ENCODE data around the gene SAG. TPM values are rescaled to one million over a fixed set of nuclear protein-coding genes. Genes with fewer than 3 reads are reported as not detected.
A peak's percentile ranks its signal among the peaks of the same experiment; 100 is the strongest.

Gene SAG
- total RNA-seq, 2 experiments from 2014 or later, result 0.39 TPM; not detected in 1

- Mint-ChIP-seq H3K4me1 (peaks cover 65% of the 10 kb centered on the region), H3K36me3 (ENCODE audit: low read depth) (peaks cover 32% of the 10 kb centered on the region), H3K27ac (no peak overlapping the region), H3K27me3 (no peaks in the 10 kb centered on the region), H3K4me3 (no peak overlapping the region), H3K9me3 (ENCODE audit: low read depth) (no peaks in the 10 kb centered on the region)
- intact Hi-C loops (cut with DNase I, micrococcal nuclease), result loop anchor here (1.0 to 5.0 kb wide), 8 partner anchors 33 to 1572 kb away; partner anchors contain the start of genes ATG16L1 (in 1 of the 2), EIF4E2 (in 1 of the 2), GIGYF2 (in 1 of the 2) and INPP5D (in 1 of the 2)
- peak; percentile 9 for ATAC-seq
- DNase-seq, result no peak
- POLR2A ChIA-PET, result no interaction called here
- CTCF ChIA-PET, result interaction anchor here (0.6 to 1.5 kb wide), 7 partner anchors 11 to 98 kb away, joined by 3 to 7 read pairs (median 3); no protein-coding TSS in a partner anchor
Measured at GRCh38 chr2:233354500-233354924, 46.9 kb downstream of the SAG start.

- Mint-ChIP-seq H3K4me3 (peak overlapping the region; percentile 83), H3K9me3 (ENCODE audit: low read depth) (no peaks in the 10 kb centered on the region), H3K36me3 (ENCODE audit: low read depth) (peaks cover 36% of the 10 kb centered on the region), H3K4me1 (peaks cover 68% of the 10 kb centered on the region), H3K27me3 (no peaks in the 10 kb centered on the region), H3K27ac (peak overlapping the region; percentile 80)
- intact Hi-C loops (cut with DNase I, micrococcal nuclease), result loop anchor here (1.0 to 5.0 kb wide), 11 partner anchors 30 to 1573 kb away; partner anchors contain the start of genes ATG16L1 (in 1 of the 2), EIF4E2 (in 1 of the 2), GIGYF2 (in 1 of the 2) and HJURP (in 1 of the 2)
- CTCF ChIA-PET, result interaction anchor here (0.8 to 1.4 kb wide), 2 partner anchors 24 to 62 kb away, joined by 3 to 4 read pairs; no protein-coding TSS in a partner anchor
- DNase-seq (peak; percentile 40), ATAC-seq (no peak)
- POLR2A ChIA-PET, result interaction anchor here (0.6 to 0.7 kb wide), 2 partner anchors 17 to 30 kb away, joined by 3 to 4 read pairs; no protein-coding TSS in a partner anchor
Measured at GRCh38 chr2:233354971-233355574, 47.5 kb downstream of the SAG start.

GRCh38 chr2:233355916-233356315 lies 48.3 kb downstream of the SAG start:
- peak overlapping the region; percentile 80 for H3K27ac Mint-ChIP-seq
- ChIA-PET CTCF (interaction anchor here (0.6 to 1.4 kb wide), 3 partner anchors 10 to 87 kb away, joined by 3 to 4 read pairs (median 3); no protein-coding TSS in a partner anchor), POLR2A (no interaction called here)
- intact Hi-C loops (cut with DNase I, micrococcal nuclease), result loop anchor here in 1 of 2 experiments (1.0 to 5.0 kb wide), 4 partner anchors 29 to 805 kb away; partner anchors contain the start of genes EIF4E2, HJURP, MSL3B and TIGD1
- H3K4me1 Mint-ChIP-seq, result peaks cover 62% of the 10 kb centered on the region
- ATAC-seq (no peak), DNase-seq (no peak)
- H3K27me3 Mint-ChIP-seq, result no peaks in the 10 kb centered on the region
- H3K36me3 Mint-ChIP-seq (ENCODE audit: low read depth), result peaks cover 39% of the 10 kb centered on the region
- H3K4me3 Mint-ChIP-seq, result peak overlapping the region; percentile 83
- no peaks in the 10 kb centered on the region for H3K9me3 Mint-ChIP-seq (ENCODE audit: low read depth)

GRCh38 chr2:233356546-233357308 lies 49.1 kb downstream of the SAG start:
- DNase-seq (peak; percentile 44), ATAC-seq (peak; percentile 21)
- intact Hi-C loops (cut with DNase I, micrococcal nuclease), result loop anchor here in 1 of 2 experiments (5.0 kb wide), 1 partner anchor 511 kb away; the partner anchor contains the start of gene MSL3B
- Mint-ChIP-seq H3K27me3 (no peaks in the 10 kb centered on the region), H3K36me3 (ENCODE audit: low read depth) (peaks cover 39% of the 10 kb centered on the region), H3K4me1 (peaks cover 56% of the 10 kb centered on the region), H3K27ac (peak overlapping the region; percentile 80), H3K9me3 (ENCODE audit: low read depth) (no peaks in the 10 kb centered on the region), H3K4me3 (peak overlapping the region; percentile 83)
- ChIA-PET CTCF (interaction anchor here (0.7 to 1.6 kb wide), 7 partner anchors 16 to 87 kb away, joined by 3 to 7 read pairs (median 3); no protein-coding TSS in a partner anchor), POLR2A (interaction anchor here (0.7 kb wide), 1 partner anchor 742 kb away, joined by 3 read pairs; no protein-coding TSS in a partner anchor)

- no peak overlapping the region for H3K4me3 Mint-ChIP-seq
- peaks cover 56% of the 10 kb centered on the region for H3K4me1 Mint-ChIP-seq
- intact Hi-C loops (cut with DNase I, micrococcal nuclease), result loop anchor here in 1 of 2 experiments (5.0 kb wide), 1 partner anchor 509 kb away; the partner anchor contains the start of gene MSL3B
- ATAC-seq, result no peak
- ChIA-PET CTCF (interaction anchor here (0.7 to 1.6 kb wide), 5 partner anchors 9 to 85 kb away, joined by 3 to 7 read pairs (median 3); no protein-coding TSS in a partner anchor), POLR2A (no interaction called here)
- H3K9me3 Mint-ChIP-seq (ENCODE audit: low read depth), result no peaks in the 10 kb centered on the region
- H3K27ac Mint-ChIP-seq, result no peak overlapping the region
- peaks cover 42% of the 10 kb centered on the region for H3K36me3 Mint-ChIP-seq (ENCODE audit: low read depth)
- DNase-seq, result no peak
- H3K27me3 Mint-ChIP-seq, result no peaks in the 10 kb centered on the region
Measured at GRCh38 chr2:233358335-233358734, 50.7 kb downstream of the SAG start.

- Mint-ChIP-seq H3K27ac (no peak overlapping the region), H3K4me1 (peaks cover 53% of the 10 kb centered on the region), H3K9me3 (ENCODE audit: low read depth) (peaks cover 4% of the 10 kb centered on the region), H3K27me3 (no peaks in the 10 kb centered on the region), H3K4me3 (no peak overlapping the region), H3K36me3 (ENCODE audit: low read depth) (peaks cover 47% of the 10 kb centered on the region)
- POLR2A ChIA-PET, result no interaction called here
- CTCF ChIA-PET, result no interaction called here
- intact Hi-C loops (cut with DNase I, micrococcal nuclease), result loop anchor here in 1 of 2 experiments (5.0 kb wide), 1 partner anchor 508 kb away; the partner anchor contains the start of gene MSL3B
- DNase-seq (no peak), ATAC-seq (no peak)
Measured at GRCh38 chr2:233358947-233359346, 51.3 kb downstream of the SAG start.

GRCh38 chr2:233359823-233360222 lies 52.2 kb downstream of the SAG start:
- H3K27ac Mint-ChIP-seq, result no peak overlapping the region
- no peak for ATAC-seq
- POLR2A ChIA-PET, result no interaction called here
- DNase-seq, result no peak
- no peak overlapping the region for H3K4me3 Mint-ChIP-seq
- peaks cover 51% of the 10 kb centered on the region for H3K36me3 Mint-ChIP-seq (ENCODE audit: low read depth)
- CTCF ChIA-PET, result no interaction called here
- peaks cover 4% of the 10 kb centered on the region for H3K9me3 Mint-ChIP-seq (ENCODE audit: low read depth)
- intact Hi-C loops (cut with DNase I, micrococcal nuclease), result loop anchor here in 1 of 2 experiments (5.0 kb wide), 1 partner anchor 507 kb away; the partner anchor contains the start of gene MSL3B
- H3K27me3 Mint-ChIP-seq, result no peaks in the 10 kb centered on the region
- H3K4me1 Mint-ChIP-seq, result peaks cover 56% of the 10 kb centered on the region

- no peak for ATAC-seq
- H3K9me3 Mint-ChIP-seq (ENCODE audit: low read depth), result peaks cover 4% of the 10 kb centered on the region
- POLR2A ChIA-PET, result no interaction called here
- intact Hi-C loops (cut with DNase I, micrococcal nuclease), result no loop called here
- no peaks in the 10 kb centered on the region for H3K27me3 Mint-ChIP-seq
- CTCF ChIA-PET, result interaction anchor here (1.5 kb wide), 1 partner anchor 17 kb away, joined by 3 read pairs; no protein-coding TSS in a partner anchor
- DNase-seq, result no peak
- peaks cover 45% of the 10 kb centered on the region for H3K36me3 Mint-ChIP-seq (ENCODE audit: low read depth)
- no peak overlapping the region for H3K4me3 Mint-ChIP-seq
- peak overlapping the region; percentile 0 for H3K27ac Mint-ChIP-seq
- peaks cover 54% of the 10 kb centered on the region for H3K4me1 Mint-ChIP-seq
Measured at GRCh38 chr2:233360771-233361176, 53.2 kb downstream of the SAG start.

GRCh38 chr2:233361297-233361696 lies 53.7 kb downstream of the SAG start:
- peak overlapping the region; percentile 19 for H3K27ac Mint-ChIP-seq
- POLR2A ChIA-PET, result no interaction called here
- H3K27me3 Mint-ChIP-seq, result no peaks in the 10 kb centered on the region
- no peak overlapping the region for H3K4me3 Mint-ChIP-seq
- peaks cover 54% of the 10 kb centered on the region for H3K4me1 Mint-ChIP-seq
- intact Hi-C loops (cut with DNase I, micrococcal nuclease), result no loop called here
- no peak for DNase-seq
- no peak for ATAC-seq
- CTCF ChIA-PET, result interaction anchor here (0.7 to 1.5 kb wide), 2 partner anchors 11 to 18 kb away, joined by 3 read pairs; no protein-coding TSS in a partner anchor
- peaks cover 4% of the 10 kb centered on the region for H3K9me3 Mint-ChIP-seq (ENCODE audit: low read depth)
- peaks cover 42% of the 10 kb centered on the region for H3K36me3 Mint-ChIP-seq (ENCODE audit: low read depth)

- no peak for DNase-seq
- Mint-ChIP-seq H3K27me3 (no peaks in the 10 kb centered on the region), H3K27ac (no peak overlapping the region), H3K4me3 (no peak overlapping the region), H3K36me3 (ENCODE audit: low read depth) (peaks cover 31% of the 10 kb centered on the region), H3K4me1 (peaks cover 47% of the 10 kb centered on the region), H3K9me3 (ENCODE audit: low read depth) (peaks cover 4% of the 10 kb centered on the region)
- POLR2A ChIA-PET, result interaction anchor here (0.7 kb wide), 1 partner anchor 23 kb away, joined by 5 read pairs; no protein-coding TSS in a partner anchor
- CTCF ChIA-PET, result interaction anchor here (1.1 to 1.4 kb wide), 2 partner anchors 9 to 24 kb away, joined by 3 read pairs; no protein-coding TSS in a partner anchor
- no peak for ATAC-seq
- intact Hi-C loops (cut with DNase I, micrococcal nuclease), result no loop called here
Measured at GRCh38 chr2:233362742-233363141, 55.1 kb downstream of the SAG start.

All from activated CD4-positive, alpha-beta T cell treated with anti-CD3 and anti-CD28 coated beads for 36 hours (primary cell).